Cerebellar nuclear complex (tissue), 1 donor: Measurements from ENCODE around the gene NDFIP1.
"Not testable (repeated sequence)": the region's sequence is repeated elsewhere in the genome, so short reads cannot be mapped to it uniquely, and the experiment has no call there.

Experiments used
- DNase-seq, 2 experiments: peaks; one replicate each; lab custom pipeline; 2025; lab: John Stamatoyannopoulos, UW

Gene NDFIP1

DNA sequence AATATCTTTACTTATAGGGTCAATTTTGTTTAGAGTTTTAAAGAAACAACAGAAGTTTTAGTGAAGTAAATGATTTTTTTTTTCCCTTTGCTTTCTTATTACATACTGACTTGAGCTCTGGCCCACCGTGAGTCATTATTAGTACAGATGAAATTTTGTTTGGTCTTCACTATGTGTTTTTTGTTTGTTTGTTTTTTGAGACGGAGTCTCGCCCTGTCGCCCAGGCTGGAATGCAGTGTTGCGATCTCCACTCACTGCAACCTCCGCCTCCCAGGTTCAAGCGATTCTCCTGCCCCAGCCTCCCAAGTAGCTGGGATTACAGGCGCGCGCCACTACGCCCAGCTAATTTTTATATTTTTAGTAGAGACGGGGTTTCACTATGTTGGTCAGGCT is 45.9 kb downstream of the NDFIP1 start:
- not testable (repeated sequence) for DNase-seq

DNA sequence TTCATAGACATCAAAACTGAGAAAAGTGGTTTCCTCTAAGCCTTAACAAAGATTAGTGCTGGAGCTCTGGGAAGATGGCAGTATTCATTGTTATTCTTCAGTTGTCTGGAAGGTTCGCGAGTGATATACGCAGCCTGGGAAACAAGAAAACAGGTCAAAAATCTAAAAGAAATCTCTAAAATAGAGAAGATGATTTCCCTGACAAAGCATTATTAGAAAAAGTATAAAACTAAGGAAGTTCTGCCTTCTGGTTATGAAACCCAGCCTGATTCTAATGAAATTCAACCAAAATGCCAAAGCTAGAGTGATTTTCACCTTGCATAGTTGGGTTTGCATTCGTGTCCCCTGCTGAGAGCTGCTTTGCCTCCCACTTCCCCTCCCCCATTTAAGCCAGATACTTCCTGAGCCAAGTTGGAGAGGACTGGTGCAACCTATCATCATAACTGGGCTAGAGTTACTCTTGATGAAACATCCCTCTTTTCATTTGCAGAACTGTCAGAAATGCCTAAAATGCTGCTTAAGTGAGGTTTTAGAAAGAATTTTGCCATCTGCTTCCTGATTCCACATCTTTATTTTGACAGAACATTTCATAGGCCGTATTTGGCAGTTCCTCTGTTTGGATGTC is 48.4 kb downstream of the NDFIP1 start:
- DNase-seq: no peak

DNA sequence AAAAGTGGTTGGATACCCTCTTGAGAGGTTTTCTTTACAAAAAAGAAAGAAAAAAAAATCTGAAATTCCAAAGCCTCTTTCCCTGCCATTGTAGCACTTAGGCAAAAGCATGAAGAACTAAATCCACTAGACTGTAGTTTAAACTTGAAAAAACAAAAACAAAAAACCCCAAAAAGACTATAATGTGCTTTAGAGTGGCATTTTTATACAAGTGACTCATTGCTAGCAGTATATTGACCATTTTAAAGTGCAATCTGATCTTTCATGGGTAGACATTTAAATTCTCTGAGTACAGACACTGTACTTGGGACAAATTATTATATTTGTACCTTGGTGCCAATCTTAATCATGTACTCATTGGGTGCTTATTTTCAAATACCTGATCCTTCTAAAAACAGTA is 50.8 kb downstream of the NDFIP1 start:
- DNase-seq: no peak

DNA sequence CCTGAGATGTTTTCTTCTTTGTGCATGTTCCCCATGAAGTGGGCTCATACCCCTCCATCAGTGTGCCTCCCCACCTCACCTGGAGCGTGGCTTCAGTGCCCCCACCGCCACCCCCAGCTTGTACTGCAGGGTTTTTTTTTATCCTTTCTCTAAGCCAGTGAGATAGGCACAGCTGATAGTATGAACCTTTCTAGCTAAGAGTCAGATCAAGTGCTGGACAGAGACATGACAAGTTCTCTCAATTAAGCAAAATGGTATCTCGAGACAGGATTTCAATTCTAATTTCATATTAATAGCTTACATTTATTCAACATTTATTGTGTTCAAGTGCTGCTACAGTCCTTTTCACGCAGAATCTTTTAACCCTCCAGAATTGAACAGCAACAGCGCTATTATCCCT is 55.7 kb downstream of the NDFIP1 start:
- no peak for DNase-seq

- no peak for DNase-seq
Observed at GRCh38 chr5:142166754-142167153, 58.2 kb downstream of the NDFIP1 start.

GRCh38 chr5:142167458-142167857 is 58.9 kb downstream of the NDFIP1 start:
- DNase-seq: no peak

- no peak for DNase-seq
Observed at GRCh38 chr5:142168365-142168764, 59.8 kb downstream of the NDFIP1 start.

GRCh38 chr5:142170254-142170953 is 61.8 kb downstream of the NDFIP1 start:
- DNase-seq: no peak

DNA sequence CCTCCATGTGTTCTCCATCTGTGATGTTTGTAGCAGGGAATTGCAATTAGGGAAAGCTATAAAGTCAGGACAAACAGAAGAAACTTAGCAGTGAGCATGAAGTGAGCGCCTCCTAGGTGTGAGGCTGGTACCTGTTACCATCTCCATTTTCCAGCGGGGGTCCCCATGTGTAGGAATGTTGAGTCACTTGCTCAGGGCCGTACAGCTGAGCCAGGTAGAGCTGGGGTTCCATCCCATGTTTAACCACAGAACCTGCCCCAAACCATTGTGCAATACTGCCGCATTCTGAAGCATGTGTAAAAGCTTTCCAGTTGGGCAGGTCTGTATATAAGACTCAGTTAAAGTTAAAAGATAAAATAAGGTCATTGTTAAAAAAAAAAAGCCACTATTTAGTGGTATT is 62.7 kb downstream of the NDFIP1 start:
- no peak for DNase-seq

DNA sequence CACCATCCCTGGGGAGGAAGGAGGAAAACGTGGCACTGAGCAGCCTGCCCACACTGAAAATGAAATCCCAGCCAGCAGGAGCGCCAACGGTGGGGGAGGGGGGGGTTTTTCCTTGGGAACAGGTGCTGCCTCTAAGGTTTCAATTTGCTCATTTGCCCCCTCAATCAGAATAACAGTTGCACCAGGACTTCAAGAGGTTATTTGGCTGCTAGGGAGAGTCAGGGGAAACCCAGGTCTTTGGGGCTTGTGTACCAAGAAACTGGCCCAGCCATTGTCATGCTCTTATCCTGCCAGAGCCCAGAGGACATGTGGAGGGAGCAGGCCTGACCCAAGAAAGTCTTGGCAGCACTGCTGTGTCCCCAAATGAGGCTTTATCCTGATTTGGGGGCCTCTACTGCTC is 66.5 kb downstream of the NDFIP1 start:
- DNase-seq: no peak

DNA sequence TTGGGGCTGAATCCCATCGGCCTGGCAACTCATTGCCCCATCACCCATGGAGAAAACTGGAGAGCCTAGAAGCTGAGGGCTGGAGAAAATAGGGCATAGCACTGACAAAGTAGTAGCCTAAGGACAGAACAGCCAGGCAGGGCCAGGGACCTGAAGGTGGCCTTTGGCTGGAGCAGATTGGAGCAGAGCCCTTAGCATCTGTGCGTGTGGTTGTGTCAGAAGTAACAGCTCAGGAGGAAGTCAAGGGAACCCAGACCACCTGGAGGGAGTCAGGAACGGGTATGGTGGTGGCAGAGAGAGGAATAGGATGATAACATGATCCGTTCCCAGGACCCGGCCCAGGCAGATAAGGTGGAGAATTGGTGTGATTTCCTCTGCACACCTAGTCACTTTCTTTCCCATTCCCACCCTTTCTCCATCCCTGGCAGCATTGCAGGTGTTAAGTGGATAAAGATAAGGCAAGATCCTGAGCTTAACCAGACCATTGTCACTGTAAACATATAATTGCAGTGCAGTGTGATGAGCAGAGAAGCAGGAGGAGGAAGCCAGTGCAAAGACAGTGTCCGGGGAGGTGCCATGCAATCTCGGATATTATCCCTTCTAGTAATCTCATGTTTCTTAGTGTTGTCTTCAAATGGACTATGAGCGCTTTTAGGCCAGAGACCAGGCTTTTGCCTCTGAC is 67.0 kb downstream of the NDFIP1 start:
- no peak for DNase-seq

DNA sequence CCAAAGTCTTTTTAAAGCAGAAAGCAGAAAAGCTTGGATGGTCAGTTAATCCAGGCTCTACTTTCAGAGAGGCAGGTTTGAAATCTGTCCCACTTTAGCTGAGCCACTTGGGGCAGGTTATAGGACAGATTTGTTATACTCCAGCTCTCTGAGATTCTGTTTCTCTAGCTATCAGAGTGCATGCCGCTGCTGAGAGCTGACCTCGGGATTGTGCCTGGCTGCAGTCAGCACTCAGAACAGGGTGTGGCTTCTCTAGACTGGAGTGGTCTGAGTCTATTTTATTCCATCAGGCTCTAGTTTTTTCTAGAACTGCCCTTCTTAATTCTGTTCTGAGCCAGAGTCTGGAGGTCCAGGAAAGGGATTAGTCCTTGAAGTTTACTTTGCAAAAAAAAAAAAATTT is 67.7 kb downstream of the NDFIP1 start:
- no peak for DNase-seq

GRCh38 chr5:142178651-142179050 is 70.1 kb downstream of the NDFIP1 start:
- DNase-seq: no peak

DNA sequence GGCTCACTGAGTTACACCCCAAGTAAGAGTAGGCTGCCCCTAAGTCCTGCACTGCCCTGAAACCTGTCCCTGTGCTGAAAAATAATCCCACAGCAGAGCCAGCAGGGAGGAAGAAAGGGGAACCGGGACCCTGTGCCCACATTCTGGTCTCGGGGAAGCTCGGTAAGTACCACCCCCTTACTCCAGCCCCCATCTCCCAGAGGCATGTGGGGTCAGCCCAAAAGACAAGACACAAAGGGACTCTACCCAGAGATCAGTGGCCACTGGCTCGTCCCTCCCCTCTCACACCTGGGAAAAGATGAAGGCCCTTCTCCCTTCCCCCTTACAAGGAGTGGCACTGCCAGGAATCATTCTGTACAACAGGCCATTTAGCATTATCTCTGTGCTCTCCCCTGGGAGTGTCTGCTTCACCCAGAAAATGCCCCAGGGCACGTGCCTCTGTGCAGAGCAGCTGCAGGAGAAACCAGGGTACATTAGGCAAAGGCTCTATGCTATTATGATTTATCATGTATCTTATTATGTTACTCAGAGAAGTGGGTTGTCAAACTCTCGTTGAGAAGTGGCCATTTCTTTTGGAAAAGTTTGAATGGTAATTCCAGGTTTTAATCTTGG is 71.3 kb downstream of the NDFIP1 start:
- no peak for DNase-seq

DNA sequence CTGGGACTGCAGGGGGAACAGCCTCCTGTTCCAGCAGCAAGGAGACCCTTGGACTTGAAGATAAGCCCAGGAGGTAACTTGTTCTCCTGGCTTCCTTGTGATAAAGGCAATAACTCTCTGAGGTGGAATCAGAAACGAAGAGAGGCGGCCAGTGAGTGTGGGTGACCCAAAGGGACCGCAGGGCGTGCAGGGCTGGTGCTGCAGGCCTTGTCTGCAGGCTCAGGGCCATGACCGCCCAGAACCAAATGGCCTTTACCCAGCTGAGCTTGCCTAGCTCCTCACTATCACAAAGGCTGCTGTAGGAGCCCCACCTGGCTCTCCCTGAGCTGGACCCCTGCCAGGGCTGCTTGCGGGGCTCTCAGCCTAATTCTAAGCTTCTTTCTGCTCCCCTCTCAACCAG is 72.5 kb downstream of the NDFIP1 start:
- no peak for DNase-seq

DNA sequence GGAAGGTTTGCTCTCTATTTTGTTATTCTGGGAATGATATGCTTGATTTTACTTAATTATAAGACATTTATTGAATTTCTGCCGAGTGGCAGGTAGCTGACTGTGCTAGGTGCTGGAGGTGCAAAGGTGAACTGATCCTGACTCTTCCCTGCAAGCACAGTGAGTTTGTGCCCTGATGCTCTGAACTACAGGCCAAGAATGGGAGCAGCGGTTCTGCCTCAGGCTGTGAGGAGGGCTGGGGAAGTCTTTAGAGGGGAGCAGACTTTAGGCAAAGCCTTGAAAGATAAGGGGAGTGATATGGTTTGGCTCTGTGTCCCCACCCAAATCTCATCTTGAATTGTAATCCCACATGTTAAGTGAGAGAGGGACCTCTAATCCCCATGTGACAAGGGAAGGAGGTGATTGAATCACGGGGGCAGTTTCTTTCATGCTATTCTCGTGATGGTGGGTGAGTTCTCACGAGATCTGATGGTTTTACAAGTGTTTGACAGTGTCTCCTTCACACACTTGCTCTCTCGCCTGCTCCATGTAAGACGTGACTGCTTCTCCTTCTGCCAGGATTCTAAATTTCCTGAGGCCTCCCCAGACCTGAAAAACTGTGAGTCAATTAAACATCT is 73.1 kb downstream of the NDFIP1 start:
- DNase-seq: no peak

DNA sequence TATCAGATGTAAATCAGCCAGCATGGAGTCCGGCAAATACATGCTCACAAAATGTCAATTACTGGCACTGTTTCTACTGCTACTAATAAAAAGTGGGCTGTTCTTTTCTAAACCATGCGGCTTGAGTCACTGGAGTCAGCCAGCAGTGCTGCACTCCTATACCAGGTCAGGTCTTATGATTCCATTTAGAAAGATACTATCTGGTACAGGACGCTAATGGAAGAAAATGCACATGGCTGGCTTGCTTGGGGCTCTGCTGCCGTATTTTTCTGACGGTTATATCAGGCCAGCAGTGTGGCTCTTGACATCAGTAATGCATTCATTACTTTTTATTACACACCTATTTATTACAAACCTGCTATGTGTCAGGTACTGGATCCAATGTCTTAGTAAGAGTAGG is 74.3 kb downstream of the NDFIP1 start:
- no peak for DNase-seq

GRCh38 chr5:142183561-142183960 is 75.0 kb downstream of the NDFIP1 start:
- DNase-seq: no peak

DNA sequence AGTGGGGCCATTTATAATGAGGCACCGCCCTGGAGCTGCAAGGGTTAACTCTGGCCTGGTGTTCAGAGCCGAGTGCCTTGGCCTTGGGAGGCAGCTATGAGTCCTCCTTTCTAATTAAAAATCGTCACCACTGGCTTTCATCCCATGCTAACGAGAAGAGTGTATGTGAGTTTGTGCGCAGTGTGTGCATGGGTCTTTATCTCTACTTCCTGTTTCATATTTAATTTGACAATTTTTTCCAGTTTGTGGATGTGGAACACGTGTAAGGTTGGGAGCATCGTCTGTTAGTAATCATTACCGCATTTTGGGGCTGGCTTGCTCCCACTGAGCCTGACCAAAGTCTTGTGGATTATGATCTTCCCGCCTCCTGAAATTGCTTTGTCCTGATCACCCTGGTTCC is 76.4 kb downstream of the NDFIP1 start:
- no peak for DNase-seq

GRCh38 chr5:142186514-142186856 is 77.9 kb downstream of the NDFIP1 start:
- DNase-seq: no peak

- DNase-seq: no peak
Observed at GRCh38 chr5:142186857-142187594, 78.4 kb downstream of the NDFIP1 start.

DNA sequence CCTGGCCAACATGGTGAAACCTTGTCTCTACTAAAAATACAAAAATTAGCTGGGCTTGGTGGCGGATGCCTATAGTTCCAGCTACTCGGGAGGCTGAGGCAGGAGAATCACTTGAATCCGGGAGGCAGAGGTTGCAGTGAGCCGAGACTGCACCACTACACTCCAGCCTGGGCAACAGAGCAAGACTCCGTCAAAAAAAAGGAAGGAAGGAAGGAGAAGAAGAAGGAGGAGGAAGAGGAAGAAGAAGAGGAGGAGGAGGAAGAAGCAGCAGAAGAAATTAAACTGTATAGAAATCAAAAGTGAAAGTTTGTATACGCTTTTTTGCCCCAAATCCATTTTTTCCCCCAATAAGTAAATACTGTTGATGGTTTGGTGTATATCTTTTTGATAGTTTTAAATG is 80.1 kb downstream of the NDFIP1 start:
- not testable (repeated sequence) for DNase-seq
